Spleen (tissue), 11 donors: ENCODE results near the gene CYTIP. TPM values are rescaled to one million over a fixed set of nuclear protein-coding genes. Genes with fewer than 3 reads are reported as not detected.

Experiments
- DNase-seq: peaks from one replicate; pipeline ENCODE4 v3.0.0-alpha.2; 2020
- H3K27ac ChIP-seq, 8 donors: fragments of 200-600 bp; sonication (generic) in 7 of 8; 1 replicate in 4 of 8; 2 replicates in 4 of 8; pipeline versions ENCODE4 v1.5.0 to v1.8.0; 2016 to 2021; ENCODE audit warnings: inconsistent platforms in 4 of 8, mild to moderate bottlenecking in 4 of 8, moderate library complexity in 1 of 8
- H3K27me3 ChIP-seq, 7 donors: fragments of 200-600 bp; sonication (generic) in 6 of 7; replicated peaks in 1 of 7; 1 replicate in 4 of 7; 2 replicates in 3 of 7; pipeline versions ENCODE4 v1.5.0 to v1.8.0; 2016 to 2021; ENCODE audit warnings: inconsistent platforms in 3 of 7, mild to moderate bottlenecking in 1 of 7
- H3K36me3 ChIP-seq, 6 donors: fragments of 200-600 bp; sonication (generic) in 5 of 6; 1 replicate in 4 of 6; 2 replicates in 2 of 6; pipeline versions ENCODE4 v1.5.0 to v1.8.0; 2016 to 2021; ENCODE audit warnings: inconsistent platforms in 2 of 6
- H3K4me1 ChIP-seq, 6 donors: fragments of 200-600 bp; sonication (generic) in 5 of 6; 1 replicate in 3 of 6; 2 replicates in 3 of 6; pipeline versions ENCODE4 v1.5.0 to v1.8.0; 2016 to 2021; ENCODE audit warnings: inconsistent platforms in 3 of 6
- H3K4me3 ChIP-seq, 8 donors: fragments of 200-600 bp; sonication (generic) in 7 of 8; 1 replicate in 4 of 8; 2 replicates in 4 of 8; pipeline versions ENCODE4 v1.5.0 to v1.8.0; 2016 to 2021; ENCODE audit warnings: inconsistent platforms in 4 of 8, mild to moderate bottlenecking in 4 of 8, moderate library complexity in 2 of 8
- H3K9me3 ChIP-seq, 8 donors: fragments of 200-600 bp; sonication (generic) in 7 of 8; 1 replicate in 4 of 8; 2 replicates in 4 of 8; pipeline versions ENCODE4 v1.5.0 to v1.8.0; 2016 to 2021; ENCODE audit warnings: inconsistent platforms in 4 of 8
- CTCF ChIP-seq, 11 experiments: fragments of 200-600 bp in 7 of 11; fragments of 450-650 bp in 4 of 11; sonication (generic) in 4 of 11; IDR thresholded peaks in 8 of 11; conservative IDR thresholded peaks in 3 of 11; 1 replicate in 7 of 11; 2 replicates in 4 of 11; pipeline versions ENCODE4 v1.4.0 to v1.8.0; 2016 to 2021; ENCODE audit warnings: antibody characterized with exemption in 11 of 11, inconsistent platforms in 4 of 11, mild to moderate bottlenecking in 1 of 11
- POLR2A ChIP-seq, 3 donors: fragments of 450-650 bp; IDR thresholded peaks; one replicate each; pipeline ENCODE4 v1.5.1; 2017; ENCODE audit warnings: antibody characterized with exemption in 3 of 3, mild to moderate bottlenecking in 1 of 3
- POLR2AphosphoS5 ChIP-seq, 3 donors: sonication (generic); formaldehyde crosslinking; IDR thresholded peaks; one replicate each; pipeline ENCODE4 v1.5.1; 2017; ENCODE audit warnings: antibody characterized with exemption in 3 of 3
- WGBS, 5 donors: extraction: QIAGEN DNeasy Blood & Tissue Kit in 3 of 5; methylation state at CpG; one replicate each; pipeline versions ENCODE4 v1.1.5 to v1.1.7; 2013 to 2018; 5-methylcytosine and 5-hydroxymethylcytosine counted together
- intact Hi-C: fragments of 100-400 bp; cut with DNase I; formaldehyde crosslinking; loops from one replicate; pipeline ENCODE4 v1.15.0; 2023; ENCODE audit warnings: low total_unique reads
- polyA plus RNA-seq, 3 donors: library from polyadenylated mRNA; stranded (reverse); fragments of 200-250 nt; gene quantifications; one replicate each; pipeline ENCODE4 v1.2.1, GENCODE V29; 2013
- total RNA-seq, 7 donors: library from RNA; depleted of rRNA in 3 of 7; stranded (reverse); fragments of >200 nt in 3 of 7; fragmentation: NEBNext Ultra II Directional in 4 of 7; extraction: Animal tissue kit (Norgen Biotek cat#: 25700) in 4 of 7; gene quantifications; one replicate each; pipeline versions ENCODE4 v1.1.0 to v1.2.1, GENCODE V29; 2016 to 2021
- donor health status: healthy with polysubstance abuse.
- donor health status: DM: no; HTN: no; CAD: no; lungs with moderate emphysema.
- donor health status: DM: no; HTN: no; CAD: no.
- donor health status: Bipolar disorder and iron deficiency.
- donor health status: healthy.
- donor health status: DM: no; HTN: no; CAD: no.
- donor health status: DM: yes; HTN: yes; CAD: no.

CYTIP gene
- total and polyA plus RNA-seq, 10 donors: 27.3 to 135 (median 101) TPM

GRCh38 chr2:157480182-157480961 lies 36.5 kb upstream of the CYTIP start:
- TF ChIP-seq CTCF (IDR thresholded peaks at IDR 0.05 in 8 of 11, conservative IDR thresholded peaks at IDR 0.05 in 3 of 11): no peak
- no peak for TF ChIP-seq POLR2A (IDR thresholded peaks at IDR 0.05)
- TF ChIP-seq POLR2AphosphoS5 (IDR thresholded peaks at IDR 0.05): no peak
- Histone ChIP-seq H3K9me3 (no peaks in the 10 kb centered on the region), H3K27me3 (no peaks in the 10 kb centered on the region), H3K27ac (peak overlapping the region in 1 of 8 donors; percentile 15), H3K4me3 (no peak overlapping the region), H3K4me1 (no peaks in the 10 kb centered on the region), H3K36me3 (no peaks in the 10 kb centered on the region)
- WGBS, 5 donors: 76 to 79% (median 77%) methylated on average over 2 to 3 of the region's 3 CpGs
- intact Hi-C loops: no loop called here
- no peak for DNase-seq

GRCh38 chr2:157479081-157480027 lies 35.5 kb upstream of the CYTIP start:
- no peak for DNase-seq
- TF ChIP-seq POLR2AphosphoS5 (IDR thresholded peaks at IDR 0.05) (no peak), CTCF (IDR thresholded peaks at IDR 0.05 in 8 of 11, conservative IDR thresholded peaks at IDR 0.05 in 3 of 11) (no peak), POLR2A (IDR thresholded peaks at IDR 0.05) (no peak)
- Histone ChIP-seq H3K9me3 (no peaks in the 10 kb centered on the region), H3K36me3 (no peaks in the 10 kb centered on the region), H3K27ac (no peak overlapping the region), H3K27me3 (no peaks in the 10 kb centered on the region), H3K4me1 (no peaks in the 10 kb centered on the region), H3K4me3 (no peak overlapping the region)
- WGBS, 5 donors: 84 to 88% (median 85%) methylated on average over 7 of the region's 7 CpGs
- intact Hi-C loops: no loop called here

- Histone ChIP-seq H3K4me1 (peaks cover 0 to 8% (median 0%) of the 10 kb centered on the region in 6 donors), H3K36me3 (no peaks in the 10 kb centered on the region), H3K27me3 (no peaks in the 10 kb centered on the region), H3K4me3 (no peak overlapping the region), H3K9me3 (no peaks in the 10 kb centered on the region), H3K27ac (no peak overlapping the region)
- TF ChIP-seq POLR2AphosphoS5 (IDR thresholded peaks at IDR 0.05) (no peak), POLR2A (IDR thresholded peaks at IDR 0.05) (no peak), CTCF (IDR thresholded peaks at IDR 0.05 in 8 of 11, conservative IDR thresholded peaks at IDR 0.05 in 3 of 11) (no peak)
- no peak for DNase-seq
- intact Hi-C loops: no loop called here
Measured at GRCh38 chr2:157477919-157478318, 34.0 kb upstream of the CYTIP start.
